Gastroesophageal sphincter (tissue), 4 donors: ENCODE data around the gene FAM13C. TPM values are rescaled to one million over a fixed set of nuclear protein-coding genes. Genes with fewer than 3 reads are reported as not detected.
A peak's percentile ranks its signal among the peaks of the same experiment; 100 is the strongest.

Experiments used
- ATAC-seq: fragments of 150-250 bp; one replicate; pipeline ENCODE4 v1.9.1; 2016; ENCODE audit warnings: mild to moderate bottlenecking, moderate library complexity
- H3K27ac ChIP-seq, 4 donors: fragments of 200-600 bp; sonication (generic) in 3 of 4; 1 replicate in 3 of 4; 2 replicates in 1 of 4; pipeline ENCODE4 v1.5.1; 2016 to 2019
- H3K27me3 ChIP-seq: fragments of 200-600 bp; sonication (generic); one replicate; pipeline ENCODE4 v1.5.1; 2019
- H3K36me3 ChIP-seq, 2 donors: fragments of 200-600 bp; sonication (generic); one replicate each; pipeline ENCODE4 v1.5.1; 2019; ENCODE audit warnings: control low read depth in 1 of 2
- H3K4me1 ChIP-seq, 3 donors: fragments of 200-600 bp; sonication (generic); 1 replicate in 2 of 3; 2 replicates in 1 of 3; pipeline ENCODE4 v1.5.1; 2016 to 2019; ENCODE audit warnings: control low read depth in 2 of 3
- H3K4me3 ChIP-seq, 2 donors: fragments of 200-600 bp; sonication (generic); one replicate each; pipeline ENCODE4 v1.5.1; 2019; ENCODE audit warnings: mild to moderate bottlenecking in 1 of 2, moderate library complexity in 1 of 2
- H3K9me3 ChIP-seq, 3 donors: fragments of 200-600 bp; sonication (generic); one replicate each; pipeline ENCODE4 v1.5.1; 2017 to 2019; ENCODE audit warnings: control low read depth in 2 of 3
- EP300 ChIP-seq: sonication (generic); formaldehyde crosslinking; IDR thresholded peaks from one replicate; pipeline ENCODE4 v1.6.1; 2017; ENCODE audit warnings: antibody characterized with exemption, mild to moderate bottlenecking
- POLR2A ChIP-seq, 2 donors: fragments of 450-650 bp; IDR thresholded peaks; one replicate each; pipeline ENCODE4 v1.6.1; 2017; ENCODE audit warnings: antibody characterized with exemption in 2 of 2, mild to moderate bottlenecking in 2 of 2, moderate library complexity in 1 of 2
- POLR2AphosphoS5 ChIP-seq: sonication (generic); formaldehyde crosslinking; IDR thresholded peaks from one replicate; pipeline ENCODE4 v1.6.1; 2017; ENCODE audit warnings: antibody characterized with exemption
- WGBS, 2 donors: methylation state at CpG; one replicate each; pipeline ENCODE4 v1.1.5; 2018; ENCODE audit warnings: low coverage in 1 of 2; 5-methylcytosine and 5-hydroxymethylcytosine counted together
- total RNA-seq, 4 donors: library from RNA; depleted of rRNA; stranded (reverse); fragments of >200 nt; gene quantifications; one replicate each; pipeline ENCODE4 v1.1.0, GENCODE V29; 2016
- TF ChIP-seq, protein P1 (sequence below), 4 experiments: fragments of 200-600 bp in 2 of 4; fragments of 450-650 bp in 2 of 4; sonication (generic) in 1 of 4; IDR thresholded peaks; one replicate each; pipeline ENCODE4 v1.5.1; 2017 to 2019; ENCODE audit warnings: antibody characterized with exemption in 4 of 4, mild to moderate bottlenecking in 2 of 4, moderate library complexity in 2 of 4

FAM13C gene
- total RNA-seq, 4 donors from 2014 or later: 26.9 to 79.9 (median 45.5) TPM

DNA sequence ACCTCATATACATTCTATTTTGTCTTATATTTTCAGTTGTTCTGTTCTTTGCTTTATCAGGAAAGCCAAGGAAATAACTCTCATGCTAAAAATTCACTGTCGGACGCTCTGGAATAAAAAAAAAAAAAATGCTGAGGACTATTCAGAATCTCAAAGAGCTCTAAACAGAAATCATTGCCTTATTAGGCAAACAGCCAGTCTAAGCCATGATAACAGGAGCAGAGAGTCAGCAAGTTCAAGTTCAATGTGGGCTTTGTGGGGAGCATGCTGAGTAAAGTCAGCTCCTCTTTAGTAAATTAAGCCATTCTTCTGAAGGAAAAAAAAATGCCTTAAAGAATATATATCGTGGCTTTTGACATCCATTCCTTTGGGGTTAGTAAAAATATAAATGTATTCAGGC lies 13.6 kb upstream of the FAM13C start:
- Histone ChIP-seq H3K27me3 (no peaks in the 10 kb centered on the region), H3K36me3 (no peaks in the 10 kb centered on the region), H3K27ac (no peak overlapping the region), H3K9me3 (no peaks in the 10 kb centered on the region), H3K4me3 (no peak overlapping the region), H3K4me1 (peaks cover 0 to 21% (median 7%) of the 10 kb centered on the region in 3 donors)
- WGBS, 2 donors: 42 to 71% methylated on average over 3 of the region's 3 CpGs
- no peak for ATAC-seq
- TF ChIP-seq EP300 (no peak), POLR2A (IDR thresholded peaks at IDR 0.05) (no peak), POLR2AphosphoS5 (no peak)

DNA sequence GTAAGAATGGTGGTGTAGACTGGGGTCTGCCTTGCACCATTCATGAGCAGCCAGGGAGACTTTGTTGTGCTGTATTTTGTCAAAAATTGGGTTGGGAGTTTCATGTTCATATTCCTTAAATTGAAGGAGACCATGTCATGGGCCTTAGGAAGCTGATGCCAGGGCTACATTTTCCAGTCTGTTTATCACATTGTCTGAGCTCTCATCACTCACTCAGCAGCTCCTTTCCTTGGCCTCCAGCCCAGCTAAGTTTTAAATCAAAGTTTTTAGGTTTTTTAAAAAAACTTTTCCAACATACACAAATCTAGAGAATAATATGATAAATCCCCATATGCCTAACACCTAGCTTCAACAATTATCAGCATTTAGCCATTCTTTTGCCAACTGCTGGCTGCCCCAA lies 12.6 kb upstream of the FAM13C start:
- H3K9me3 ChIP-seq: no peaks in the 10 kb centered on the region
- peaks cover 0 to 21% (median 7%) of the 10 kb centered on the region in 3 donors for H3K4me1 ChIP-seq
- TF ChIP-seq POLR2A (IDR thresholded peaks at IDR 0.05) (no peak), POLR2AphosphoS5 (no peak), EP300 (no peak)
- TF ChIP-seq, protein P1, sequence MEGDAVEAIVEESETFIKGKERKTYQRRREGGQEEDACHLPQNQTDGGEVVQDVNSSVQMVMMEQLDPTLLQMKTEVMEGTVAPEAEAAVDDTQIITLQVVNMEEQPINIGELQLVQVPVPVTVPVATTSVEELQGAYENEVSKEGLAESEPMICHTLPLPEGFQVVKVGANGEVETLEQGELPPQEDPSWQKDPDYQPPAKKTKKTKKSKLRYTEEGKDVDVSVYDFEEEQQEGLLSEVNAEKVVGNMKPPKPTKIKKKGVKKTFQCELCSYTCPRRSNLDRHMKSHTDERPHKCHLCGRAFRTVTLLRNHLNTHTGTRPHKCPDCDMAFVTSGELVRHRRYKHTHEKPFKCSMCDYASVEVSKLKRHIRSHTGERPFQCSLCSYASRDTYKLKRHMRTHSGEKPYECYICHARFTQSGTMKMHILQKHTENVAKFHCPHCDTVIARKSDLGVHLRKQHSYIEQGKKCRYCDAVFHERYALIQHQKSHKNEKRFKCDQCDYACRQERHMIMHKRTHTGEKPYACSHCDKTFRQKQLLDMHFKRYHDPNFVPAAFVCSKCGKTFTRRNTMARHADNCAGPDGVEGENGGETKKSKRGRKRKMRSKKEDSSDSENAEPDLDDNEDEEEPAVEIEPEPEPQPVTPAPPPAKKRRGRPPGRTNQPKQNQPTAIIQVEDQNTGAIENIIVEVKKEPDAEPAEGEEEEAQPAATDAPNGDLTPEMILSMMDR (IDR thresholded peaks at IDR 0.05): no peak
- no peak for ATAC-seq
- no peaks in the 10 kb centered on the region for H3K27me3 ChIP-seq
- H3K36me3 ChIP-seq: no peaks in the 10 kb centered on the region
- no peak overlapping the region for H3K4me3 ChIP-seq
- no peak overlapping the region for H3K27ac ChIP-seq

DNA sequence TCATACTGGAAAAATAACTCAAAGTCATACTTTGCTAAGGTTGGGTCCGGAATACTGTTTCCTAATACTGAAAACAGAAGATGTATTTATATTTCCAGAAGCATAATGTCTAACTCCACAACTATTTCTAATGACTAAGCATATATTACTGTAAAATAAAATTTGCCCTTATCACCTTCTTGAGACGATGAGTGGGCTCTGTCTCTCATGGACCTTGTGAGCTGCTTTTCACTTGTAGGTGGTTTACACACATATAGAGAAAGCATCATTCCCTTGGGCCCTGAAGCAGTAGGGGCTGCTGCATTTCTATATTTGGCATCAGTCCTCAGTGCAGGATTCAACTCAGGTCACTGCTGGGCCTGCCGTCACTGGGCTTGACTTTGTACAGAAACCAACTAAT lies 10.7 kb upstream of the FAM13C start:
- Histone ChIP-seq H3K4me3 (no peak overlapping the region), H3K36me3 (no peaks in the 10 kb centered on the region), H3K27me3 (no peaks in the 10 kb centered on the region), H3K9me3 (no peaks in the 10 kb centered on the region), H3K4me1 (peaks cover 0 to 21% (median 7%) of the 10 kb centered on the region in 3 donors), H3K27ac (peak overlapping the region; percentile 28 to 57 (median 50))
- TF ChIP-seq, protein P1 (IDR thresholded peaks at IDR 0.05): no peak
- ATAC-seq: no peak
- 30 to 38% methylated on average over 2 to 3 of the region's 3 CpGs for WGBS, 2 donors

DNA sequence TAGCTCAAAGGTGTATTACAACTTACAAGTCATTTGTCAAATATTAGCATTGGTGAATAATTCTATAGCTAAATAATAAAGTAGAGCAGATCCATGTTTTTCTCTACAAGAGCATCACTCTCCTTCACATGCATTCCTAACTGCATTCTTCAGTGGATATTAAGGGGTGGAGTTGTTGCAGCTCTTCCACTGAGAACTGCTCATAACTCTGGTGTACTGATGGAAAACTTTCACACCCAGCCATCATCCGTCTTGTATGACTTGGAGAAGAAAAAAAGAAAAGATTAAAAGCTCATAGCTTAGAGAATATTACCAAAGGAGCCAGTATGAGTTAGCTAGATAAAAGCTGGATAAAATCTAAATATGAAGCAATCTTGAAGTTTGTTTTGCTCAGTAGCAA lies 10.2 kb upstream of the FAM13C start:
- H3K36me3 ChIP-seq: no peaks in the 10 kb centered on the region
- no peak for ATAC-seq
- no peak for TF ChIP-seq POLR2A (IDR thresholded peaks at IDR 0.05)
- TF ChIP-seq, protein P1 (IDR thresholded peaks at IDR 0.05): no peak
- no peaks in the 10 kb centered on the region for H3K9me3 ChIP-seq
- no peaks in the 10 kb centered on the region for H3K27me3 ChIP-seq
- peak overlapping the region in 2 of 4 donors; percentile 51 to 57 for H3K27ac ChIP-seq
- 14% methylated on average over 1 of the region's 1 CpG for WGBS, 2 donors
- H3K4me3 ChIP-seq: no peak overlapping the region
- H3K4me1 ChIP-seq: peaks cover 0 to 21% (median 7%) of the 10 kb centered on the region in 3 donors

DNA sequence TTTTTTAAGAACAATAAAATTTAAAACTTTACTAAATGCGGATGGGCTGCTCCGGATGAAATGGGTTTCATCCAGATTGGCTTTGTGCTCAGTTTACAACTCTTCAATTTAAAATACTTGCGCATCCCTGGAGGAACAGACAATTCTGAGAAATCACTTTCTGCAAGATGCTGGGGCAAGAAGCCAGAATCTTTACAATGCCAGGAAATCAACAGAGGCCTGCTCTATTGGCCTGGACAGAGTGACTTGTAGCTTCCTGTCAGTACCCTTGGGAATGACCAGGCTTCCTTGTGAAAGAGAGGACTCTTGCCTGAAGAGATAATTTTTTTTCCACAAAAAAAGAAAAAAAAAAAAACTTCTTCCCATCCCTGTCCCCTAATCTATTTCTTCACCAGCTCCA lies 3.9 kb upstream of the FAM13C start:
- Histone ChIP-seq H3K9me3 (no peaks in the 10 kb centered on the region), H3K36me3 (no peaks in the 10 kb centered on the region), H3K27ac (no peak overlapping the region), H3K27me3 (no peaks in the 10 kb centered on the region), H3K4me3 (no peak overlapping the region), H3K4me1 (peaks cover 3 to 19% (median 4%) of the 10 kb centered on the region in 3 donors)
- WGBS, 2 donors: 40 to 71% methylated on average over 3 of the region's 3 CpGs
- ATAC-seq: no peak
- TF ChIP-seq EP300 (no peak), POLR2AphosphoS5 (peak; percentile 7), POLR2A (IDR thresholded peaks at IDR 0.05) (no peak)
- TF ChIP-seq, protein P1 (IDR thresholded peaks at IDR 0.05): no peak
